ENCODE results near the gene PLP1. TPM values are rescaled to one million over a fixed set of nuclear protein-coding genes. Genes with fewer than 3 reads are reported as not detected.

PLP1 gene
- total and polyA plus RNA-seq, 7 donors, result 1.6 to 112 (median 32.7) TPM

- Histone ChIP-seq H3K27me3 (no peaks in the 10 kb centered on the region), H3K9me3 (no peaks in the 10 kb centered on the region), H3K4me3 (no peak overlapping the region), H3K27ac (no peak overlapping the region), H3K4me1 (no peaks in the 10 kb centered on the region), H3K36me3 (no peaks in the 10 kb centered on the region)
- TF ChIP-seq EP300 (IDR thresholded peaks at IDR 0.05) (no peak), POLR2AphosphoS5 (IDR thresholded peaks at IDR 0.05) (no peak), POLR2A (IDR thresholded peaks at IDR 0.05) (no peak), CTCF (IDR thresholded peaks at IDR 0.05) (no peak)
- DNase-seq, result no peak
- WGBS, 2 donors, result 80% methylated on average over 6 of the region's 6 CpGs
- intact Hi-C loops (cut with DNase I), result no loop called here
Measured at GRCh38 chrX:103792916-103793544, 16.4 kb downstream of the PLP1 start.

GRCh38 chrX:103793545-103793940 is 16.9 kb downstream of the PLP1 start:
- intact Hi-C loops (cut with DNase I), result no loop called here
- Histone ChIP-seq H3K36me3 (no peaks in the 10 kb centered on the region), H3K27me3 (no peaks in the 10 kb centered on the region)

GRCh38 chrX:103794119-103794518 is 17.5 kb downstream of the PLP1 start:
- no peaks in the 10 kb centered on the region for H3K9me3 ChIP-seq
- no peak overlapping the region for H3K27ac ChIP-seq
- DNase-seq, result no peak
- no peaks in the 10 kb centered on the region for H3K27me3 ChIP-seq
- H3K4me3 ChIP-seq, result no peak overlapping the region
- no peaks in the 10 kb centered on the region for H3K4me1 ChIP-seq
- intact Hi-C loops (cut with DNase I), result no loop called here
- WGBS, 2 donors, result 76 to 80% methylated on average over 4 of the region's 4 CpGs
- H3K36me3 ChIP-seq, result no peaks in the 10 kb centered on the region
- no peak for TF ChIP-seq POLR2AphosphoS5 (IDR thresholded peaks at IDR 0.05)

More at GRCh38 chrX:103793545-103793940, 16.9 kb downstream of the PLP1 start:
- TF ChIP-seq EP300 (IDR thresholded peaks at IDR 0.05) (no peak), POLR2AphosphoS5 (IDR thresholded peaks at IDR 0.05) (no peak), POLR2A (IDR thresholded peaks at IDR 0.05) (no peak), CTCF (IDR thresholded peaks at IDR 0.05) (no peak)
- Histone ChIP-seq H3K4me3 (no peak overlapping the region), H3K27ac (no peak overlapping the region), H3K9me3 (no peaks in the 10 kb centered on the region), H3K4me1 (no peaks in the 10 kb centered on the region)
- WGBS, 2 donors, result 60 to 71% methylated on average over 2 of the region's 2 CpGs
- DNase-seq, result no peak

- Histone ChIP-seq H3K4me1 (no peaks in the 10 kb centered on the region), H3K27me3 (no peaks in the 10 kb centered on the region), H3K4me3 (no peak overlapping the region), H3K27ac (no peak overlapping the region), H3K9me3 (no peaks in the 10 kb centered on the region), H3K36me3 (no peaks in the 10 kb centered on the region)
- 86 to 93% methylated on average over 2 of the region's 2 CpGs for WGBS, 2 donors
- intact Hi-C loops (cut with DNase I), result no loop called here
- no peak for DNase-seq
- no peak for TF ChIP-seq CTCF (IDR thresholded peaks at IDR 0.05)
- no peak for TF ChIP-seq POLR2A (IDR thresholded peaks at IDR 0.05)
- no peak for TF ChIP-seq POLR2AphosphoS5 (IDR thresholded peaks at IDR 0.05)
- TF ChIP-seq EP300 (IDR thresholded peaks at IDR 0.05), result no peak
Measured at GRCh38 chrX:103797691-103798090, 21.1 kb downstream of the PLP1 start.

GRCh38 chrX:103800318-103800717 is 23.7 kb downstream of the PLP1 start:
- no peaks in the 10 kb centered on the region for H3K4me1 ChIP-seq
- H3K4me3 ChIP-seq, result no peak overlapping the region
- no peak for TF ChIP-seq POLR2A (IDR thresholded peaks at IDR 0.05)
- TF ChIP-seq POLR2AphosphoS5 (IDR thresholded peaks at IDR 0.05), result no peak
- no peak for TF ChIP-seq EP300 (IDR thresholded peaks at IDR 0.05)
- no peak for TF ChIP-seq CTCF (IDR thresholded peaks at IDR 0.05)
- WGBS, 2 donors, result 78 to 85% methylated on average over 2 of the region's 2 CpGs
- DNase-seq, result no peak
- intact Hi-C loops (cut with DNase I), result no loop called here
- no peaks in the 10 kb centered on the region for H3K36me3 ChIP-seq
- H3K27me3 ChIP-seq, result no peaks in the 10 kb centered on the region
- no peak overlapping the region for H3K27ac ChIP-seq
- no peaks in the 10 kb centered on the region for H3K9me3 ChIP-seq
